Mesenchymal stem cell (in vitro differentiated cells and primary cell): ENCODE measurements around the gene HSP90AB1.

ENCODE experiments used
- DNase-seq: peaks from one replicate; pipeline ENCODE4 v3.0.0-alpha.2; 2013
- H2AFZ ChIP-seq: one replicate; pipeline ENCODE4 v1.6.1; 2013; ENCODE audit warnings: low read depth, mild to moderate bottlenecking, control low read depth, inconsistent platforms, low read length, moderate library complexity
- H2AK5ac ChIP-seq: 2 replicates; pipeline ENCODE4 v1.6.1; 2013; ENCODE audit warnings: low read length, moderate library complexity, mild to moderate bottlenecking, inconsistent platforms; ENCODE audit not compliant: severe bottlenecking
- H2BK120ac ChIP-seq: one replicate; pipeline ENCODE4 v1.6.1; 2013; ENCODE audit warnings: low read depth, mild to moderate bottlenecking, inconsistent platforms, low read length, moderate library complexity
- H2BK12ac ChIP-seq, 2 experiments: one replicate each; pipeline ENCODE4 v1.6.1; 2013; ENCODE audit warnings: inconsistent platforms in 2 of 2, low read length in 2 of 2, mild to moderate bottlenecking in 2 of 2, moderate library complexity in 2 of 2, control low read depth in 1 of 2
- H2BK15ac ChIP-seq: one replicate; pipeline ENCODE4 v1.6.1; 2013; ENCODE audit warnings: mild to moderate bottlenecking, low read depth, inconsistent platforms; ENCODE audit not compliant: poor library complexity, severe bottlenecking
- H2BK5ac ChIP-seq: 2 replicates; pipeline ENCODE4 v1.6.1; 2013; ENCODE audit warnings: low read depth, mild to moderate bottlenecking, low read length, control low read depth, inconsistent platforms; ENCODE audit not compliant: poor library complexity, severe bottlenecking
- H3K14ac ChIP-seq, 2 experiments: one replicate each; pipeline ENCODE4 v1.6.1; 2013; ENCODE audit warnings: inconsistent platforms in 2 of 2, low read length in 2 of 2, control low read depth in 1 of 2, mild to moderate bottlenecking in 1 of 2, moderate library complexity in 1 of 2
- H3K18ac ChIP-seq, 2 experiments: one replicate each; pipeline ENCODE4 v1.6.1; 2013; ENCODE audit warnings: inconsistent platforms in 2 of 2, low read length in 2 of 2, control low read depth in 1 of 2, low read depth in 1 of 2, mild to moderate bottlenecking in 1 of 2
- H3K23ac ChIP-seq, 2 experiments: one replicate each; pipeline ENCODE4 v1.6.1; 2013; ENCODE audit warnings: inconsistent platforms in 2 of 2, low read length in 2 of 2, mild to moderate bottlenecking in 2 of 2, moderate library complexity in 2 of 2, control low read depth in 1 of 2
- H3K27ac ChIP-seq: 2 replicates; pipeline ENCODE4 v1.5.1; 2013; ENCODE audit warnings: mild to moderate bottlenecking, moderate library complexity, low read length, control low read depth, inconsistent platforms; ENCODE audit not compliant: poor library complexity, severe bottlenecking
- H3K27me3 ChIP-seq, 2 experiments: 2 replicates each; pipeline versions ENCODE4 v1.6.1 to v1.7.0; 2013; ENCODE audit warnings: low read length in 2 of 2, mild to moderate bottlenecking in 2 of 2, moderate library complexity in 2 of 2, control low read depth in 1 of 2, inconsistent platforms in 1 of 2; ENCODE audit not compliant: control insufficient read depth in 1 of 2, insufficient read depth in 1 of 2
- H3K36me3 ChIP-seq, 2 experiments: 2 replicates each; pipeline versions ENCODE4 v1.6.1 to v1.7.0; 2013; ENCODE audit warnings: low read length in 2 of 2, control low read depth in 1 of 2, inconsistent platforms in 1 of 2, low read depth in 1 of 2, mild to moderate bottlenecking in 1 of 2; ENCODE audit not compliant: insufficient read depth in 2 of 2, control insufficient read depth in 1 of 2
- H3K4ac ChIP-seq, 2 experiments: one replicate each; pipeline ENCODE4 v1.6.1; 2013; ENCODE audit warnings: inconsistent platforms in 2 of 2, low read length in 2 of 2, mild to moderate bottlenecking in 2 of 2, moderate library complexity in 2 of 2, control low read depth in 1 of 2, low read depth in 1 of 2
- H3K4me1 ChIP-seq: 2 replicates; pipeline ENCODE4 v1.6.1; 2013; ENCODE audit warnings: low read depth, low read length, control low read depth; ENCODE audit not compliant: control insufficient read depth, insufficient read depth
- H3K4me2 ChIP-seq: 2 replicates; pipeline ENCODE4 v1.6.1; 2013; ENCODE audit warnings: low read length, mild to moderate bottlenecking, inconsistent platforms; ENCODE audit not compliant: poor library complexity, severe bottlenecking
- H3K4me3 ChIP-seq, 2 experiments: 2 replicates each; pipeline versions ENCODE4 v1.5.1 to v1.7.0; 2013; ENCODE audit warnings: low read length in 2 of 2, mild to moderate bottlenecking in 2 of 2, control low read depth in 1 of 2, low read depth in 1 of 2; ENCODE audit not compliant: insufficient read depth in 1 of 2
- H3K79me1 ChIP-seq: replicated peaks from 2 replicates; pipeline ENCODE4 v1.6.1; 2013; ENCODE audit warnings: mild to moderate bottlenecking, control low read depth, low read length, inconsistent platforms; ENCODE audit not compliant: poor library complexity, severe bottlenecking
- H3K9ac ChIP-seq: 2 replicates; pipeline ENCODE4 v1.7.0; 2013; ENCODE audit warnings: mild to moderate bottlenecking, low read length, moderate library complexity
- H3K9me3 ChIP-seq: 2 replicates; pipeline ENCODE4 v1.7.0; 2013; ENCODE audit warnings: mild to moderate bottlenecking, low read length; ENCODE audit not compliant: control insufficient read depth
- H4K8ac ChIP-seq: one replicate; pipeline ENCODE4 v1.6.1; 2013; ENCODE audit warnings: inconsistent platforms, mild to moderate bottlenecking, low read length, moderate library complexity
- H4K91ac ChIP-seq: one replicate; pipeline ENCODE4 v1.6.1; 2013; ENCODE audit warnings: mild to moderate bottlenecking, low read length, inconsistent platforms
- WGBS: methylation state at CpG from one replicate; pipeline ENCODE4 v1.1.7; 2013; ENCODE audit warnings: mixed read lengths; 5-methylcytosine and 5-hydroxymethylcytosine counted together

Gene HSP90AB1

DNA sequence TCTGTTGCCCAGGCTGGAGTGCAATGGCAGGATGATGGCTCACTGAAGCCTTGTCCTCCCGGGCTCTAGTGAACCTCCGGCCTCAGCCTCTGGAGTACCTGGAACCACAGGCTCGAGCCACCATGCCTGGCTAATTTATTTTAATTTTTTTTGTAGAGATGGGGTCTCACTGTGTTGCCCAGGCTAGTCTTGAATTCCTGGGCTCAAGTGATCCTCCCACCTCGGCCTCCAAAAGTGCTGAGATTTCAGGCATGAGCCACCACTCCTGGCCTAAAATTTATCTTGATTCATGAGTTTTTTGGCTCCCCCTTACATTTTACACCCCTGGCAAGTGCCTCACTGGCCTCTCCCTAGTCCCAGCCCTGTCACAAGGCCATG is 26.0 kb upstream of the HSP90AB1 start:
- Histone ChIP-seq H3K18ac (peak overlapping the region in 1 of 2 experiments; percentile 73), H3K4ac (no peak overlapping the region), H3K36me3 (no peaks in the 10 kb centered on the region), H2AK5ac (peak overlapping the region; percentile 17), H3K4me1 (peaks cover 51% of the 10 kb centered on the region), H2BK120ac (no peak overlapping the region), H3K9ac (peak overlapping the region; percentile 18), H3K4me3 (no peak overlapping the region), H4K8ac (no peak overlapping the region), H3K79me1 (peaks cover 15% of the 10 kb centered on the region), H3K23ac (no peak overlapping the region), H3K4me2 (no peak overlapping the region), H4K91ac (no peak overlapping the region), H3K9me3 (no peaks in the 10 kb centered on the region), H3K27me3 (peaks cover 0 to 2% of the 10 kb centered on the region in 2 experiments), H2BK12ac (peak overlapping the region in 1 of 2 experiments; percentile 26), H3K14ac (peak overlapping the region in 1 of 2 experiments; percentile 5), H2BK5ac (no peak overlapping the region), H2AFZ (no peak overlapping the region), H3K27ac (peak overlapping the region; percentile 4), H2BK15ac (peak overlapping the region; percentile 39)
- WGBS, result 96% methylated on average over 4 of the region's 4 CpGs
- DNase-seq, result no peak

DNA sequence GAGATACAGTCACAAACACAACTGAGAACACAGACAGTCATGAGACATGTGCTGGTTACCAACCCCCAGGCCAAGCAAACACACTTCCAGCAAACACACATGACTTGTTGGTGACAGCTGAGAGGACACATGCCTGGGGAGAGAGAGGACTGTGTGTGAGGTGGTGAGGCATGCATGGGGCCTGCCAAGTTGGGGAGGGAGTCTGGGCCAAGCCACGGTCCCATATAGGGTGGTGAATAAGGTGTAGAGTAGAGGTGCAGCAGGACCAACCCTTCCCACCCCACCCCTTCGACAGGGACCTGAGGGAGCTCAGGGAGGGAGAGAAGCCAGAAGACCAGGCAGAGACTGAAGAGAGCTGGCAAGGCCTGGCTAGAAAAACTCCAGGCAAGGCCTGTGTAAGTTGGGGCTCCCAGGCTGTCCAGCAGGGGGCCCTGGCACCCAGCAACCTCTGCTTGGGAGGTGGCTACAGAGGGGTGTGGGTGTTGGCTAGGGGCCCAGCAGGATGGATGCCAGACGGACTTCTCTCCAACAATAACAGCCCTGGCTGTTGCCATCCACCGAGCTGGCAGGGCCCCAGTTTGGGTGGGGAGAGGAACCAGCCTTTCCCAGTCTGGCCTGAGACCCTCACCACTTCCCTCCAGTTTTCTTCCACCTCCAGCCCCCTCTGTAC is 25.5 kb upstream of the HSP90AB1 start:
- peak overlapping the region; percentile 15 for H3K27ac ChIP-seq
- H2BK15ac ChIP-seq, result peak overlapping the region; percentile 26
- H3K4me1 ChIP-seq, result peaks cover 54% of the 10 kb centered on the region
- no peaks in the 10 kb centered on the region for H3K36me3 ChIP-seq
- no peak overlapping the region for H3K4me2 ChIP-seq
- 88% methylated on average over 1 of the region's 4 CpGs for WGBS
- peak overlapping the region in 1 of 2 experiments; percentile 86 for H3K18ac ChIP-seq
- no peaks in the 10 kb centered on the region for H3K27me3 ChIP-seq
- H2AFZ ChIP-seq, result no peak overlapping the region
- peak overlapping the region; percentile 63 to 76 for H3K4ac ChIP-seq
- H4K91ac ChIP-seq, result peak overlapping the region; percentile 63
- peak overlapping the region; percentile 44 to 84 for H2BK12ac ChIP-seq
- H3K14ac ChIP-seq, result peak overlapping the region in 1 of 2 experiments; percentile 5
- H3K9me3 ChIP-seq, result no peaks in the 10 kb centered on the region
- DNase-seq, result peak; percentile 78
- no peak overlapping the region for H2BK120ac ChIP-seq
- peak overlapping the region; percentile 64 for H2AK5ac ChIP-seq
- H3K9ac ChIP-seq, result peak overlapping the region; percentile 18
- peak overlapping the region; percentile 59 for H2BK5ac ChIP-seq
- H3K79me1 ChIP-seq, result peaks cover 17% of the 10 kb centered on the region
- H4K8ac ChIP-seq, result peak overlapping the region; percentile 80
- H3K4me3 ChIP-seq, result no peak overlapping the region
- H3K23ac ChIP-seq, result no peak overlapping the region

DNA sequence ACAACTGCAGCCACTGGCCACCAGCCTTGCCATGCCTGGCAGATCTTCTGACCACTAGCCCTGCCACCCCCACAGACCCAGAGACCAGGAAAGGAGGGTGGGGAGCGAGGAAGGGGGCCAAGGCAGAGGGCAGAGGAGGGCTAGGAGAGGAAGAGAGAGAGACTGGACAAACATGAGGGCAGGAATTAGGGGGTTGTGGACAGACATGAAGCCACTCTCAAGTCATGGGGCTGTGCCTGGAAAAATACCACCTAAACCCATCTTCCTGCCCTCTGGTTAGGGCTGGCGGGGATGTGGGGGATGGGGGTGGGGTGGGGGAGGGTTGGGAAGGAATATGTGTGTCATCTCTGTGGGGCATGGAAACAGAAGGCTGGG is 25.0 kb upstream of the HSP90AB1 start:
- Histone ChIP-seq H2BK120ac (no peak overlapping the region), H3K18ac (peak overlapping the region in 1 of 2 experiments; percentile 86), H3K9ac (no peak overlapping the region), H3K27me3 (no peaks in the 10 kb centered on the region), H3K79me1 (peaks cover 20% of the 10 kb centered on the region), H3K27ac (peak overlapping the region; percentile 15), H2BK12ac (peak overlapping the region; percentile 44 to 84), H3K23ac (no peak overlapping the region), H2AFZ (no peak overlapping the region), H4K91ac (peak overlapping the region; percentile 63), H3K4me1 (peaks cover 55% of the 10 kb centered on the region), H3K4me3 (no peak overlapping the region), H4K8ac (peak overlapping the region; percentile 80), H2BK5ac (peak overlapping the region; percentile 59), H3K4me2 (no peak overlapping the region), H3K14ac (peak overlapping the region in 1 of 2 experiments; percentile 74), H3K4ac (peak overlapping the region; percentile 63 to 76), H3K9me3 (no peaks in the 10 kb centered on the region), H2BK15ac (no peak overlapping the region), H2AK5ac (peak overlapping the region; percentile 64), H3K36me3 (no peaks in the 10 kb centered on the region)
- no CpG with 5 or more reads among the region's 2 CpGs for WGBS
- DNase-seq, result no peak

DNA sequence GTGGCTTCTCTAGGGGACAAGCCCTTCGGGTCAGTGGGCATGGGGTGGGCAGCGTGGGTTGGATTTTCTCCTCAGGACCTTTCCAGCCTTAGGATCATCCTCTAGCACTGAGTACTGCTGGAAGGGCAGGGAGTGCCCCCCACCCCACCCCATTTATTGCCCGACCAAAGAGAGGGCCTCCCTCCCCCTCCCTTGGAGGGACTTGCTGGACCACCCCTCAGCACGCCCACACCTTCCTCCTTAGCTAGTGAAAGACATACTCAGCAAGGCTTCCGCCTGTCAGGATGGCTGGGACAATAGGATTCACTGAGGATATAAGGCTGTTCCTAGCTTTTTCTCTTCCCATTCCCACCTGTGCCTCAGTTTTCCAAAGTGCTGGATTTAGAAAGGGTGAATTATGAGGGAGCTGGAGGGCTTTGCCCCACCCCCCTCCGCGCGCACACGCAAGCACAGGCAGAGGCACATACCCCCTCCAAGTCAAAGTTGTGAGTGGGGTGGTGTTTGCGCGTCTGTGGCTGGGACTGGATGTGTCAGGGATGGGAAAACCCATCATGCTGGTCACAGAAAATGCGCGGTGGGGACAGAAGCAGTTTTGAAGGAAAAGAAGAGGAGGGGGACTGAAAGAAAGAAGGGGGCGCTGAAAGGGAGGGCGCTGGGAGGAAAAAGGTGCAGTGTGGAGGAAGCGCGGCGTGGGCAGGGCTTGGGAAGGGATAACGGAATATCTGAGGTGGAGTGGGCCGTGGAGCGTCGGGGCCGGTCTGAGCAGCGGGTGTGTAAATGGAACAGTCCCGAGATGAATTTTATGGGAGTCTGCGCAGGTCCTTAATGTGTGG is 24.2 kb upstream of the HSP90AB1 start:
- no peaks in the 10 kb centered on the region for H3K36me3 ChIP-seq
- peak overlapping the region; percentile 53 for H3K9ac ChIP-seq
- H2AK5ac ChIP-seq, result peak overlapping the region; percentile 36
- peak overlapping the region; percentile 94 for H3K4me2 ChIP-seq
- H3K4me1 ChIP-seq, result peaks cover 53% of the 10 kb centered on the region
- WGBS, result 15% methylated on average over 23 of the region's 26 CpGs
- H2BK120ac ChIP-seq, result no peak overlapping the region
- H3K79me1 ChIP-seq, result peaks cover 24% of the 10 kb centered on the region
- H3K9me3 ChIP-seq, result no peaks in the 10 kb centered on the region
- H2BK12ac ChIP-seq, result peak overlapping the region; percentile 55 to 75
- peak overlapping the region; percentile 34 for H3K27ac ChIP-seq
- H3K23ac ChIP-seq, result peak overlapping the region in 1 of 2 experiments; percentile 87
- DNase-seq, result no peak
- peak overlapping the region in 1 of 2 experiments; percentile 47 for H3K4ac ChIP-seq
- peak overlapping the region; percentile 33 for H2BK5ac ChIP-seq
- H3K4me3 ChIP-seq, result peak overlapping the region; percentile 67 to 77
- H3K27me3 ChIP-seq, result no peaks in the 10 kb centered on the region
- H4K91ac ChIP-seq, result no peak overlapping the region
- H4K8ac ChIP-seq, result peak overlapping the region; percentile 75
- H2BK15ac ChIP-seq, result no peak overlapping the region
- peak overlapping the region in 1 of 2 experiments; percentile 74 for H3K14ac ChIP-seq
- peak overlapping the region; percentile 84 for H2AFZ ChIP-seq
- peak overlapping the region; percentile 29 to 59 for H3K18ac ChIP-seq
